Activated T-cell treated with anti-CD3 and anti-CD28 coated beads for 1 hour (primary cell): ENCODE measurements around the gene ZSCAN18.

Experiments used
- DNase-seq: peaks from one replicate; pipeline ENCODE4 v3.0.0-alpha.2; 2020; ENCODE audit warnings: low read depth

ZSCAN18 gene

DNA sequence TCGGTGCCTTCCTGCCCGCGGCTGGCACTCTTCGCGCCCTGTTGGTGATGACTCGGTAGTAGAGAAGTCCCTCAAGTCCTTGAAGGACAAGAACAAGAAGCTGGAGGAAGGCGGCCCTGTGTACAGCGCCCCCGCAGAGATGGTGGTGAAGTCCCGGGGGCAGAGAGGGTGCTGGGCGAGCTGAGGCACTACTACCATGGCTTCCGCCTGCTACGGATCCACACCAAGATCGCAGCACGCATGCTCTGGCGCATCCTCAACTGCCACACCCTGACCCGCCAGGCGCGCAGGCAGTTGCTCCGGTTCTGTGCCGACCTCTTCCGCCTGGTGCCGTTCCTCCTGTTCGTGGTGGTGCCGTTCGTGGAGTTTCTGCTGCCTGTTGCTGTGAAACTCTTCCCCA, 53.1 kb downstream of the ZSCAN18 start:
- DNase-seq, result no peak

DNA sequence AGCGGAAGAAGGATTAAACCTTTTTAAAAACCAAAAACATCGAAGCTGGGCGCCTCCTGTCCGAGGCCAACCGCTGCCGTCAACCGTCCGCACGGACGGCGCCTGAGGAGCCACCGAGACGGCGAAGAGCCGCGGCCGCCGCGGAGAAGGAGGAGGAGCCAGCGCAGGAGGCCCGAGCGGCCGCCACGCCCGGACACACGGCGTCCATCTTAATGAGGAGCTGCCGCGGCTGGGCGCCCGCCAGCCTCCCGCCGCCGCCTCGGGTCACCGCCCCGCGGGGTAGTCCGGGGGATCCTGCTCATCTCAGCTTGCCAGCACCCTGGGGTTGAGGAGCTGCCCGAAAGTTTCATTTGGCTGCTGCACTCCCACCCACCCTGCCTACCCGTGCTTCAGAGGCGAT, 53.6 kb downstream of the ZSCAN18 start:
- DNase-seq, result no peak

DNA sequence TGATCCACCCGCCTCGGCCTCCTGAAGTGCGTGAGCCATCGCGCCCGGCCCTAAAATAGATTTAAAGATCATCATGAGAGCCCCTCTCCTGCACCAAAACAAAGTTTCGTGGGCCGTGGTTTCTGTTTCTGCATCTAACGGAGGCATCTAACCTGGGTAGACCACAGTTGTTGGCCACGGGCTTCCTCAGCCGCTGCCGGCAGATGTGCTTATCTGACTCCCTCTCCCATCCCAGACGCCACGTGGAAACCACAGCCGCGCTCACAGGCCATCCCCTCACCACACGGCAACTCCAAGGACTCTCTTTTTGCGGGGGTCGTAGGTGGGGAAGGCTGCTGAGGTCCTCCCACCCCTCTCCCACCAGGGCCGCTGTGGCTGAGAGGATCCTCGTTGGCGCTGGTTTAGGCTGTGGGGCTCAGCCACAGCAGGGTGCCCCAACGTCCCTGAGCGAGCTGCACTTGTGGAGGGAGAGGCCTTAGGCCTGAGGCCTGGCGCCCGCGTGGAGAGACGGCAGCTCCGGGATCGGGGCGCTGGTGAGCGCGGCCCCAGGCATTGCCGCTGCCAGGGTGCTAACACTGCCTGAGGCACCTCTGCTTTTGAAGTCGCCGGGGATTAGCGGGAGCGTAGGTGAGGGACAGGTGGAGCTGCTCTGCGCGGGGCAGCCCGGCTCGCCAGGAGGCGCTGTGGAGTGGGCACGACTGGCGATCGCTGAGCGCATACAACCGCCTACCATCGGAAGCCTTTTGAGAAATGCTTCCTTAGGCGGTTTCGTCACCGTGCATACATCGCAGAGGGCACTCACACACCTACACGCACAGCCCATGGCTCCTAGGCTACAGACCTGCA, 55.3 kb downstream of the ZSCAN18 start:
- DNase-seq, result no peak

DNA sequence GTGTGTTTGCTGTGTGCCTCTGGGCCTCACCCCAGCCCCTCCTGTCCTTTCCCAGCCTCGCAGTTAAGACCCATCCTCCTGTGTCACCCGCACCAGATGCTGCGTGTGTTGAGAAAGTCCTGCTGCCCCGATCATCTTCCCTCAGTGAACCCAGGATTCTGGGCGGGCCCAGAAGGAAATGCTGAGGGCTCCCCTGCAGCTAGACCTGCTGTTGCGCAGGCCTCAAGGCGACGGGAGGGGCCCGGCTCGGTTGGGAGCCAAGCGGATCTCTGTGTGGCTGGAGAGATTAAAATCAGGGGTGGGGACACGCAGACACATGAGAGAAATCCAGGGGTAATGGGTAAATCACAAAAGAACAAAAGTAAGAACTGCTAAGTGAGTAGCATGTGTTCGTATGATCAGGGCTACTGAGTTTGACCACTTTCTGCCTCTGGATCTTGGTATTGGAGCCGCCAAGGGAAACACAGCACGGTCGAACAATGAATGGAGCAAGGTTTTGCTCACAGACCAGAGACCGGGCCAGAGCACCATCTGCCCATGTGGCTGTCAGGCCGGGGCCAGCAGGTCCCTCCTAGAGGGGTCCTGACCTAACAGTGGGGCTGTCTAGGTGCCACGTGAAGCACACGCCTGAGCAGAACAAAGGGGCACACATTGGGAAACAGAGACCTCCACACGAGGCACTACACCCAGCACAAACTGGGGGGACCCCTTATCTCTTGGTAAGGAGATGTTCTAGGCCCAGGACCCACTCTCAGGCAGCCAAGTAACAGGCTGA, 57.1 kb downstream of the ZSCAN18 start:
- DNase-seq, result no peak

DNA sequence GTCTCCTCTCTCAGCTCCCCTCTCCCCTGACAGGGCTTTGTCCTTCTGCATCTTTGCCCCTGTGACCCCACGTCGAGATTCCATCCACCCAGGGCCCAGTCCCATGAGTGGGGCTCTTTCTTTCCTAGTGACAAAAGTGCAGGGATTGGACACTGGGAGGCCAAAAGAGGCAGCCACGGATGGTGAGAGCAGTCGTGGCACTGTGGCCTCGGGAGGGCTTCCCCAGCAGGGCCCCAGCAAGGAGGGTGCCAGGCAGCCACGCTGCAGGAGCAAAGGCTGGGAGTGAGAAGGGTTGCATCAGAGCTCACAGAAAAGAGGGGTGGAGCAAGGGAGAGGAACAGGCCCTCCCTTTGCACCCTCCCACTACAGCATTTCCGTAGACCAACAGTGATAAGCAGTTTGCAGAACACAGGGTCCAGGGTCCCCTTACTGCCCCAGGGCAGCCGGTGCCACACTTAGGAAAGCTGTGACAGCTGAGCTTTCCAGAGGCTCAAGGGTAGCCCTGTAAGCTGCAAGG, 59.3 kb downstream of the ZSCAN18 start:
- DNase-seq, result no peak

DNA sequence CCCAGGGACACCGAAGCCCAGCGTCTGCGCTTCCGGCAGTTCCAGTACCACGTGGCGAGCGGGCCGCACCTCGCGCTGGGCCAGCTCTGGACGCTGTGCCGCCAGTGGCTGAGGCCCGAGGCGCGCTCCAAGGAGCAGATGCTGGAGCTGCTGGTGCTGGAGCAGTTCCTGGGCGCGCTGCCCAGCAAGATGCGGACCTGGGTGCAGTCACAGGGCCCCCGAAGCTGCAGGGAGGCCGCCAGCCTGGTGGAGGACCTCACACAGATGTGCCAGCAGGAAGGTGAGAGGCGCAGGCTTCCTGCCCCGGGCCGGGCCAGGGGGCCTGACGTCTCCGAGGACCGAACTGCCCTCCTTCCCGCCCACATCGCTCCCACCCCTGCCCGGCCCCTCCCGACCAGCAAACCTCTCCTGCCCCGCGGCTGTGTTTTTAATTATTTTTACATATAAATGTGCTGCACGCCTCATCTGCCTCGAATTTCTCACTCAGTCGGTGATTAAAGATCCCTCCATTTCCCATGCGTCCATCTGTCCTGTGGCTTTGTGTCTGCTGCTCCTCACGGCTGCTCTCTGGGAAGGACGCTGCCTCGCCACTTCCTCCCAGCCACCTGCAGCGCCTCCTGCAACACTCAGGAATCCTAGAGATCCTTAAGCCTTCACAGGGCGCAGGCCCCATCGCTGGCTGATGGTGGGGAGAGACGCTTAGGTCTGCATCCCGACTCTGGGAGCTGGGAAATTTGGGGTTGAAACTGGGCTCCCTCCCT, 59.9 kb downstream of the ZSCAN18 start:
- DNase-seq, result no peak

DNA sequence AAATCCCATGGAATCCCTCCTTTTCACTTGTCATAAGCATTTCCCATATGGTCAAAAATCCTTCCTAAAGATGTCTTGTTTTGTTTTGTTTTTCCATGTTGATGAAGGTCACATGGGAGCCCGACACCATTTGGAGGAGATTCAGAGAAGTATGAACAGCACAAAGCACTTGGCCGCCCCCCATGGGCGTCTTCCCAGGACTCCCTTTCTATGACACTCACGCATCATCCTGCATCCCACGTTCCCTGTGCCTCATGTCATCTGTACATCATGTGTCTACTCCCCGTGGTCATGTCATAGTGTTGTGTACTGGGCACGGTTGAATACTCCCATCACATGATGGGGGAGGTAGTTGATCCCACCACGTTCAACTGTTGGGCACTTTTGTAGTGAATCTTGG, 62.2 kb downstream of the ZSCAN18 start:
- no peak for DNase-seq

DNA sequence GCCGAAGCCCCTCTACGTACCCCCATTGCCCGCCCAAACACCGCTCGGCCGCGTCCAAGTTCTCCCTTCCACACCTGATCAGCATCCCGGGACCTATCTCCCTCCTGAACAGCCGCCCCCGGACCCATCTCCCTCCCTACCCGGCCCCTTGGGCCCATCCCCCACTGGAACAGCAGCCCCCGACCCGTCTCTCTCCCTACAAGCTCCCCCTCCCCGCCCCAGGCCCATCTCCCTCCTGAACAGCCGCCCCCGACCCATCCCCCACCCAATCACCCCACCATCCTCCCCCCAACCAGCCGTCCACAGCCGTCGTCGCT, 63.6 kb downstream of the ZSCAN18 start:
- DNase-seq, result no peak
